DMS153 treated with DMSO at 0.1 percent for 48 hours (cell line): ENCODE measurements around the gene ITGB2.
A peak's percentile ranks its signal among the peaks of the same experiment; 100 is the strongest.

Experiments used
- DNase-seq: peaks from one replicate; lab custom pipeline; 2025; ENCODE audit not compliant: unreplicated experiment; lab: John Stamatoyannopoulos, UW

The ITGB2 gene

GRCh38 chr21:44850905-44851657 lies 69.6 kb downstream of the ITGB2 start:
- DNase-seq = no peak

DNA sequence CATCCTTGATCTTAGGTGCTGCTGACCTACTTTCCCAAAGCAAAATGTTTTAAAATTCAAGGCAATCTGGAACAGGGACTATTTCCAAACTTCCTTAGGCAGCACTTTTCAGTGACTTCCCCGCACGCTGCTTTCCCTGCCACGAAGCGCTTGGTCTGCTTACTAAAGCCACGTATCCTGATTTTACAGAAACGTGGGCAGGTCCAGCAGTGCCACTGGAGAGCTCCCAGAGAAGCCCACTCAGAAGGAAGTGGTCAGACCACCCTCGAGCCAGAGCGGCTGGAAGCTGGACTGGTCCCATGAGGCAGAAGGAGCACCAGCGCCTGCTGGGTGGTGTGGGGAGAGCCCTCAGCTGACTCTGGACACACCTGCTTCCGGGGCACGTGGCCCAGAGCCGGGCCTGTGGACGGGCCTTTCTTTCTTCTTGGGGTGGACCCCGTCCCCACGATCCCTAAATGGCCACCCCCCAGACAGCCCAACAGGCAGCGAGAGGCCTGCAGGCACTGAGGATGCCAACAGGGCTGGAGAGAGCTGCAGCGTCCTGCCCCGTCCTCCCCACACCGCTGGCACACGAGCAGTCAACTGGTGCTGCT lies 70.4 kb downstream of the ITGB2 start:
- DNase-seq = no peak

GRCh38 chr21:44849616-44850130 lies 71.0 kb downstream of the ITGB2 start:
- DNase-seq = no peak

DNA sequence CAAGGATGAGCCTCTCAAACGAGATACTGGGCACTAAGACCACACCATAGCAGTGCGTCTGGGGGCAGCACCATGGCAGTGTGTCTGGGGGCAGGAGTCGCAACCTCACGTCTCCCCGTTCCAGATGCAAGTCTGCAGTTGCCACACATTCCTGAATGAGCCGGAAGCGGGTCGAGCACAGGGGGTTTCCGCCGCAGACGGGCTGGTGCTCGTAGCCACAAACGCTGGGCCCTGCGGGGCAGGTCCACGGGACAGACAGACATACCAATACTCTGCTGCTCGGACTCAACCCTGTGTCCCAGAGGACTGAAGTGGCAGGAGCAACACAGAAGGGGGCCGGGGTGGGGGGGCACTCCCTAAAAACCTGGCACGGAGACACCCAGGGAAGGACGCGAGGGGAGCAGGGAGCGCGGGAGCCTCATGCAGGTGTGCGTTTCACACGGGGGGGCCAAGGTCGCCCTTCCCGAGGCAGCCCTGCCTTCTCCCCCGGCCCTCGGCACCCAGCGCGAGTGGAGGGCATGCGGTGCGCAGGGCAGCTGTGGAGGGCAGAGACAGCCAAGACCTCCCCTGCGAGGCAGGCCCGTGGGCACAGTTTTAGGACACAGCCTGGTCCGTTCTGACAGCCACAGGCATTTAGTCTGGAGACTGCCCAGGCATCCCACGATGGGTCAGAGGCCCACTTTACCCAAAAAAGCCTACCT lies 71.7 kb downstream of the ITGB2 start:
- DNase-seq = no peak

- no peak for DNase-seq
Observed at GRCh38 chr21:44847261-44848056, 73.2 kb downstream of the ITGB2 start.

GRCh38 chr21:44846485-44847260 lies 74.0 kb downstream of the ITGB2 start:
- DNase-seq = no peak

GRCh38 chr21:44846224-44846484 lies 74.5 kb downstream of the ITGB2 start:
- no peak for DNase-seq

DNA sequence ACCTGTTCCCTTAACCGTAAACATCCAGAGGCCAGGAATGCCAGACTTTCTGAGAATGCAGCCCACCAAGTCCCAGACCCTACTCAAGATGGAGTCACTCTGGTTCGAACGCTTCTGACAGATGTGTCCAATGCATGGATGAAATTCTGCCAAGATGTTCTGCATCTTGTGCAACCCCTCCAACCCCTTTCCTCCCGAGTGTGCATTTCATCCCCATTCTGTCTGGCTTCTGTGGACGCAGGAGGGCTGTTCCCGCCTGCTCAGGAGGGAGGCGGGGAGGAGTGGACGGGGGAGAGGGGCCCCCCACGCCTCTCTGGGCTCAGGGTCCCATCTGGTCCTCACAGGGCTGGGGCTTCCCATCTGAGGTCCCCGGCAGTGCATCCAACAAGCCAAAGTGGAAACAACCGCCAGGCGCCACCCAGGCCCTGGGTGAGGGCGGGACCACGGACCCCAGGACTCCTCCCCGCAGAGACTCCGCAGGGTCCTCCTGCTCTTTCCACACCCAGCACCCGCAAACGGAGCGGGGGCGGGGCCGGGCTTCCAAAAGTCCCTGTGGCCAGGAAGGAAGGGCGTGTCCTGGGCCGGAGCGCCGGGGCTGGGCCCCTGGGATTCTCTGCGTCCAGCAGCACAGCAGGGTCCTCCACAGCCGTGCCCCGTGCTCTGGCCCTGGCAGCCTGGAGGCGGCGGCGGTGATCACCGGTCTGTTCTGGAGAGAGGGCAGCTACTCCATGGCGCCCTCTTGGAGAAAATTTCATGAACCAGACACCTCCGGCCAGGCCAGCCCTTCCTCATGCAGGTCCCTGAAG lies 75.1 kb downstream of the ITGB2 start:
- DNase-seq = peak; percentile 55

DNA sequence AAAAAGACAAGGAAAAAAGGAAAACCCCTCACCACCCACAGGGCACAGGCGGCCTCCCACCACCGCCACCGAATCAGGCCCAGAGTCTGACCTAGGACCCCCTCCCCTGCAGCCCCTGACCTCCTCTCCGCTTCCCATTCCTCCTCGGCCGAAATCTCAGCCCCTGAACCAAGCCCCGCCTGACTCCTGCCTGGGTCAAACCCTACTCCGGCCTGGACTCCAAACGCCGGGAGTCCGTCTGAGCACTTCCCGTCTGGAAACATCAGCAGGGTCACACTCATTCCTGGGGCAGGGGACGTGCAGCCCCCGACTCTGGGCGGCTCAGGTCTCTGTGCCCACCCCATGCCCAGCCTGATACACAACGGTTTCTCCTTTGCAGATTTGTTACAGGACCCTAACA lies 76.4 kb downstream of the ITGB2 start:
- no peak for DNase-seq

DNA sequence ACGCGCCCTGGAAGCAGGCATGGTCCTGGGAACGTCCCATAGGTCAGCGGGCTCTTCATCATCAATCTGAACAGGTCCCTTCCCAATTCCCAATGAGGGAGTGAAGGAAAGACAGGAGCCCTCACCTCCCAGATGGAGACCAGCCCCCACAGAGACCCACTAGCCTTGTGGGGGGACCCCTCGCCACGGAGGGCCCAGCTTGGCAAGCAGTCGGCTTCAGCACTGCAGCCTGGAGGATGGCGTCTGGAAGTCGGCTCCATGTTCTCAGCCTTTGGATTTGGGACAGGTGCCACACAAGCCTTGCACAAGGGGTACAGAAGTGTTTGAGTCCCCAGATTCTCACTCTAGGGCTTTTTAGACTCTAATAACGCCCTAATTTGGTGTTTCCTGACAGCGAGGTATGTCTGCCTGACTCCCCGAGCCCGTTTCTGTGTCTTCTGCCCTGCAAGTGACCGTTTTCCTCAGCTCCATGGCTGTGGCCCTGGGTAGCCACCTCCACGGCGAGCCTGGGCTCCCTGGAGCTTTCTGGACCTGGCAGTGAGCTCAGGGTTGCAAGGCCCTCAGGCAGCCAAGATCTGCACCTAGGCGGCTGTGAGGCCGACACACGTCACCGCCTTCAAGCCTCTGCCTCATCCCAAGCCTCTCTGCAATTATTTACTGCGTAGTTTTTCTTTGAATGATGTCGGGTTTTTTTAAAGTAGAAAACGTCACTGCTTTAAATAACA lies 77.8 kb downstream of the ITGB2 start:
- DNase-seq = no peak

DNA sequence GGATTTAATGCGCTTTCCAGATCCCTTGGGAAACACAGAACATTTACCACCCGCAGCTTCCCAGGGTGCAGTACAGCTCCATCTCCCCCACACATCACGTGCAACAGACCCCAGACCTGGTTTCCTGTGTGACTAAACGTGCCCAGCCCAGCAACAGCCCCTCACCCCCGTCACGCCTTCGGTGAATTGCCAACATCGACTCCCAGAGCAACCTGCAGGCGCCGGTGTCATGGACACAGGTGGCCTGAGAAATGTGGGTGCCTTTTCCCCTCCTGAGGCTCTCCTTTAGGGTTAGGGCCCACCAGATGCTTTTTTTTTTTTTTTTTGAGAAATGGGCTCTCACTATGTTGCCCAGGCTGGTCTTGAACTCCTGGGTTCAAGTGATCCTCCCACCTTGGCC lies 78.6 kb downstream of the ITGB2 start:
- no peak for DNase-seq

GRCh38 chr21:44840771-44841170 lies 79.9 kb downstream of the ITGB2 start:
- DNase-seq = no peak

GRCh38 chr21:44838951-44839350 lies 81.7 kb downstream of the ITGB2 start:
- no peak for DNase-seq

DNA sequence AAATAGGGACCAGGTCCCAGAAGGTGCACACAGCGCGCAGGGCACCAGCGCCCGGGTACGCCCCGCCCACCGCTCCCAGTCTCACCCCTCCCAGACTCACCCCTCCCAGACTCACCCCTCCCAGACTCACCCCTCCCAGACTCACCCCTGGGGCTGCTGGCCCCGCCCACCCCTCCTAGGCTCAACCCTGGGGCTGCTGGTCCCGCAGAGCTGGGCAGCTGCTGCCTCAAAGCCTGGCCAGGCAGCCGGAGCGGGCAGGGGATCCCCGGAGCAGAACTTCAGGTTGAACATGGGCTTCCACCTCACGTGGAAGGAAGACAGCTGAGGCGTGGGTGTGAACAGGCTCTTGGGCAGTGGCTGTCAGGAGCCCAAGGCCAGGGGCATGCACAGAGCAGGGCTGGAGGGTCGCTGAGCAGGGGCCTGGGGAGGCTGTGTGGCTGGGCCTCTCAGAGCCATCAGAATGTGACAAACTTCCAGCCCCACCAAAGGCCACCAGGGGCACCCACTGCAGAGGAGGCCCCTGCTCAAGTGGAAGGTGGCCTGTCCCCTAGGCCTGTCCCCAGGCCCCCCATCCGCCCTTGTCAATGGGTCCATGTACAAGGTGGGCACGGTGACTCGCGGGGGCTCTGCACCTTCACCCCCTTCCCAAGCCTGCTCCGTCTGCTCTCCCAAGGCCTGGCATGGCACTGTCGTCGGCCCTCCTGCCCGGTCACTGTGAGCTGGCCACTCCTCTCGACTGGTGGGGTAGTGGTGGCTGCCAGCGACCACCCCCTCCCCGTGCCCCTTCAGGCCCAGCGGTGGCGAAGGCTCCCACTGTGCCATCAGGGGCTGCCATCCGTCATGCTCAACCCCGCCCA lies 82.4 kb downstream of the ITGB2 start:
- DNase-seq = no peak

DNA sequence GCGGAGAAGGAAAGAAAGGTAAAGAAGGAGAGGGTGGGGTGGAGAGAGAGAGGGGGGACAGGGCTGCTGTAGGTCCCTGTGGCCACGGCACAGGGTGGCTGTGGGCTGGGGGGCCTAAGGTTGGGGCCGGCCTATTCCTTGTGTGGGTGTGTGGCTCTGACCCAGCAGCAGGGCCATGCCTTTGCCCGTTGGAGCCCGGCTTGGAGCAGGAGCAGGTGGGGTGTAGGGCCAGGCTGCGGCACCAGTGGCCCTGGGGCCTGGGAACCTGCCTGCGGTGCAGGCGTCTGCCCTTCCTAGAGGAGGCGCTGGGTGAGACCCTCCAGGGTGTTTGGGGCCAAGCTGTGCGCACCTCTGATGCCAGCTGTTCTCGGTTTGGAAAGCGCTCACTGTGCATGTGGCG lies 83.2 kb downstream of the ITGB2 start:
- no peak for DNase-seq

DNA sequence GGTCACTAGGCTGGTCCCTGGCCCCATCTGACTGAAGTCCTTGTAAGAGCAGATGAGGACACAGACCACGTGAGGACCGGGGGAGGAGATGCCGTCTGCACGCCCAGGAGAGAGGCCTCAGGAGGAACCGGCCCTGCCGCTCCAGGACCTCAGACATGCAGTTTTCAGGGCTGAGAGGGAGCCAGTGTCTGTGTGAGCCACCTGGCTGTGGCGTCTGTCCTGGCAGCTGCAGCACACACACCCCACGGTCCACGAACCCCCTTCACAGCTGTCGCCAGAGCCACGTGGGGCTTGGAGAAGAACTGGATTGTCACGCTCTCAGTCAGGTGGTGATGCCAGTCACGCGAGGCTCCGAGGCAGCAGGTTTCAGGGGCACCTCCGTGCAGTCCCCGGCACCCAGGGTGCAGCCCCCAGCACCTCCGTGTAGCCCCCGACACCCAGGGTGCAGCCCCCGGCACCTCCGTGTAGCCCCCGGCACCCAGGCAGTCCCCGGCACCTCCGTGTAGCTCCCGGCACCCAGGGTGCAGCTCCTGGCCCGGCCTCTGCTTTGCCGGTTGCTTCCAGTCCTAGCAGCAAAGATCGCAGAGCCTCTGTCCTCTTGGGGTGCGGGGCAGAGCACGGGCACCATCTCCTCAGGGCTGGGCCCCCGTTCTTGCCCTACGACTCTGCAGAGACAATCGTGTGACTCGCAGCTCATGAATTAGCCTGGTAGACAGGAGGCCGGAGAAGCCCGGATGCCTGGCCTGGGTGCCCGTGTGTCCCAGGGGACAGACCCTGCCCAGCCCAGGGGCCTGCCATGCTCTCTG lies 83.8 kb downstream of the ITGB2 start:
- DNase-seq = peak; percentile 4

DNA sequence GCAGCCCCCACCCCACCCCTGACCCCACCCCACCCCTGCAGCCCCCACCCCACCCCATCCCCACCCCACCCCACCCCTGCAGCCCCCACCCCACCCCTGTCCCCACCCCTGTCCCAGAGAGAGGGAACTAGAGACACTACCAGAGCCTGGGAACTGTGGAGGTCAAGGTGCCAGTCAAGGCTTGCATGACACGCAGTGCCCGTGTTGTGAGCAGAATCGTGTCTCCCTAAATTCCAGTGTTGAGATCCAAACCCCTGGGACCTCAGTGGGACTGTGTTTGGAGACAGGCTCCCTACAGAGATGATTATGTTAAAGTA lies 84.4 kb downstream of the ITGB2 start:
- DNase-seq = no peak
